Stimulated activated CD4-positive, alpha-beta T cell treated with anti-CD3 and anti-CD28 coated beads, Interleukin-1b, Interleukin-23, amount 100 ng/mL, for 24 hours (primary cell): ENCODE measurements around the gene LRP11.

Source experiments
- DNase-seq, 4 experiments: peaks; one replicate each; pipeline ENCODE4 v3.0.0-alpha.2; 2020; ENCODE audit warnings: low read depth in 4 of 4, low spot score in 1 of 4

Gene LRP11

GRCh38 chr6:149806127-149806526 lies 58.0 kb downstream of the LRP11 start:
- DNase-seq: no peak

- DNase-seq: no peak
Observed at GRCh38 chr6:149783551-149783950, 80.6 kb downstream of the LRP11 start.

GRCh38 chr6:149782337-149782736 lies 81.8 kb downstream of the LRP11 start:
- no peak for DNase-seq

GRCh38 chr6:149781715-149782114 lies 82.4 kb downstream of the LRP11 start:
- no peak for DNase-seq

GRCh38 chr6:149779644-149779963 lies 84.6 kb downstream of the LRP11 start:
- no peak for DNase-seq

GRCh38 chr6:149777624-149778023 lies 86.5 kb downstream of the LRP11 start:
- DNase-seq: no peak

- no peak for DNase-seq
Observed at GRCh38 chr6:149771925-149772324, 92.2 kb downstream of the LRP11 start.

GRCh38 chr6:149771185-149771584 lies 93.0 kb downstream of the LRP11 start:
- no peak for DNase-seq

GRCh38 chr6:149769676-149770075 lies 94.5 kb downstream of the LRP11 start:
- no peak for DNase-seq
